LNCAP (cell line): ENCODE measurements around the gene C11orf21.

Source experiments
- TF ChIP-seq, protein P1 (sequence below): fragments of 450-650 bp; IDR thresholded peaks from 2 replicates; pipeline ENCODE4 v1.5.1; 2017; ENCODE audit warnings: mild to moderate bottlenecking

The C11orf21 gene

DNA sequence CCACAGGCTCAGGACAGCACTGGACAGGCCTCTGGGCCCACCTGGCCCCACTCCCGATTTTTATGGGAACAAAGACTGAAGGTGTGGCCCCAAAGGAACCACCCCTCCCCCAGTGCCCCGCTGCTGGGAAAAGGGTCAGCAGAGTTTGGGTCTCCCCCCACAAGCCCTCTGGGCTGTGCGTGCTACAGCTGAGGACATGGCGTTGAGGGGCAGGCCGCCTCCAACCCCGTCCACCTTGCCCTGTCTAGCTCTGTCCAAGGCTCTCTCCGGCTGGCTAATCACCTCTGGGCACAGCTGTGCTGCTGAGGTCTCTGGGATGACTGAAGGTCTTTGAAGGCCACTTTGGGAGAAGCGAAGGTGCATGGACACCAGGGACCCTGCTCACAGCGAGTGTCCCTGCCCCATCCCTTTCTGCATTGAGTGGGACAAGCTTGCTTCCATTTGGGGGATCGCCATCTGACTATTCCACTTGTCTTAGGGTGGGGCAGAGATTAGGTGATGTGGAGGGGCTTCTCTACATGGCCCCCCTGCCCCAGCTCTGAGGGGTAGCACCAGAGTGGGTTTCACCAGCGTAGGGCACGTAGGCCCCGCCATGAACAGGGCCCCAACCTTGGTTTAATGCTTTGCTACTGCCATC, 37.9 kb downstream of the C11orf21 start:
- TF ChIP-seq, protein P1, sequence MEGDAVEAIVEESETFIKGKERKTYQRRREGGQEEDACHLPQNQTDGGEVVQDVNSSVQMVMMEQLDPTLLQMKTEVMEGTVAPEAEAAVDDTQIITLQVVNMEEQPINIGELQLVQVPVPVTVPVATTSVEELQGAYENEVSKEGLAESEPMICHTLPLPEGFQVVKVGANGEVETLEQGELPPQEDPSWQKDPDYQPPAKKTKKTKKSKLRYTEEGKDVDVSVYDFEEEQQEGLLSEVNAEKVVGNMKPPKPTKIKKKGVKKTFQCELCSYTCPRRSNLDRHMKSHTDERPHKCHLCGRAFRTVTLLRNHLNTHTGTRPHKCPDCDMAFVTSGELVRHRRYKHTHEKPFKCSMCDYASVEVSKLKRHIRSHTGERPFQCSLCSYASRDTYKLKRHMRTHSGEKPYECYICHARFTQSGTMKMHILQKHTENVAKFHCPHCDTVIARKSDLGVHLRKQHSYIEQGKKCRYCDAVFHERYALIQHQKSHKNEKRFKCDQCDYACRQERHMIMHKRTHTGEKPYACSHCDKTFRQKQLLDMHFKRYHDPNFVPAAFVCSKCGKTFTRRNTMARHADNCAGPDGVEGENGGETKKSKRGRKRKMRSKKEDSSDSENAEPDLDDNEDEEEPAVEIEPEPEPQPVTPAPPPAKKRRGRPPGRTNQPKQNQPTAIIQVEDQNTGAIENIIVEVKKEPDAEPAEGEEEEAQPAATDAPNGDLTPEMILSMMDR: no peak

DNA sequence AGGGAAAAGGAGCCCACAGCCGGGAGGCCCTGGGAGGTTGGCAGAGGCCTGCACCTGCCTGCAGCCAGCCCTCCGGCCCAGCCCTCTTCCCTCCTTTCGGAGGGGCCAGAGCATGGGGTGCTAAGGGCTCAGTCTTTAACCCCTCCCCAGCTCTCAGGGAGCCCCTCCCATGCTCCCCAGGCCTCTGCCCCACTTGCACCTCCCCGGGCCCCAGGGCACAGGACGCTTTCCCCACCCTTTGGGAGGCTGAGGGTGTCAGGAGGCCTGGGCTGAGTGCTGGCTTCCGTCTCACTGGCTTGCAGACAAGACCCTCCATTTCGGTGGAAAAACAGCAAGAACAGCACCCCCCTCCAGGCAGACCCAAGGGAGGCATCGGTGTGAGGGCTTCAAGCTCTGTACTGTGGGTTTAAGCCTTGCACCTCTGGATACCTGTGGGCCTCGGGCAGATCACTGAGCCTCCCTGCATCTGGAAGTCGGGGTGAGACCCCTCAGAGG, 38.6 kb downstream of the C11orf21 start:
- TF ChIP-seq, protein P1: no peak

DNA sequence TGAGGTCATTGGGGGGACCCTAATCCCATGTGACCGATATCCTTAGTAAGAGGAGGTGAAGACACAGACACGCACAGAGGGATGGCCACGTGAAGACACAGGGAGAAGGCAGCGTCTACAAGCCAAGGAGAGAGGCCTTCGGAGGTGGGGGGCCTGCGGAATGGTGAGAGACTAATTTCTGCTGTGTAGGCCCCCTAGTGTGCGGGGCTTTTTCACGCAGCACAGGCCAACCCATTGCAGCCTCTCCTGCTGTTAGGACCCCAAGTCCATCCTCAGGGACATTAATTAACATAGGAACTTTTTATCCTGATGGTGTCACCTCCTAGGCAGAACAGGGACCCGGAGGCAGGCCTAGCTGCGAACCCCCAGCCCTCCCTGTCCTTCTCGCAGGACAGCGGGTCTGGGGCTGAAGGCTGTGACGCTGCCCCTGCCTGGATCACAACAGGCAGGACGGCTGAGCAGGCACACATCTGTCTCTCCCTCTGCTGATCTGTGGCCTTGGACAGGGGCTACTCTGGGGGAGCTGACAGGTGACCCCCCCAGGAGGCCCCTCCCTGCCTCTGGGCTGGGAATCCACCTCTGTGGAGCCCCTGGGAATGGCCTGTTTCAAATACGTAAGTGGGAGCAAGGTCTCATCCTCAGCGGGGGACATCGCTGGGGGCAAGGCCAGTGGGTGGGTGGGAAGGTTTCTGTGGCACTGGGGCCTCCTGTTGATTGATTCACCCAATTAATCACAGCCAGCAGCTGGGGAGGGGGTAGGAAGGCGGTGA, 39.2 kb downstream of the C11orf21 start:
- TF ChIP-seq, protein P1: no peak

DNA sequence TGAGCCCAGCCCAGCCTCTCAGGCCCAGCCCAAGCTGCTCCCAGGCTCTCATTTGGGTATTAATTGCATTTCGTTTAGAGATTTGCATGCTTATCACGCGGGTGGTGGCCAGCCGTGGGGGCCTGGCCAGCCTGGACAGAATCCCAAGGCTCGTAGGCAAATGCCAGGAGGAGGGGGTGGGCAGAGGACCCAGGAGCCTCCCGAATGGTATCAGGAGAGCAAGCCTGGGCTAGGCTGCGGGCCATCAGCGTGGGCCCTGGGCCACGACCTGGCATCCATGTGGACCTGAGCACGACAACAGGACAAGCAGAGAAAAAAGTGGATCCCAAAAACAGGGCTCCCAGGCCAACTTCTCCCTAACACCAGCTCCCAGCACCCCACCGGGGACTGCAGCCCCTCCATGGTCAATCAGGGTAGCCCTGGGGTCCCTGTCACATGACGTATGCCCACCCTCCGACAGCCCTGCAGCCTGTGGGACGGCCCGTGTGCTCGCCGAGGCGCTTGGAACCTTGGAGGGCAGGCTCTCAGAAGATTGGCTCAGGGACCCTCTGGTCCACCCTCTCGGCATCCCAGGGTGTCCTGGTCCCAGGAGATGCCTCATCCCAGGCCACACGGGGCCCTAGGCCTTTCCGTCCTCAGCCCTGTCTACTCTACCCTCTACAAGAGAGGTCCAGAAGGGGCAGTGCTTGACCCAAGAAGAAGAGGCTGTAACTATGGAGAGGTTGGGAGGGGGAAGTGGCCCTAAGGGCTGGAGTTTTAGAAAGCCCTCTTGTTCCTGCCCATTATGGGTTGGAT, 40.1 kb downstream of the C11orf21 start:
- TF ChIP-seq, protein P1: no peak

DNA sequence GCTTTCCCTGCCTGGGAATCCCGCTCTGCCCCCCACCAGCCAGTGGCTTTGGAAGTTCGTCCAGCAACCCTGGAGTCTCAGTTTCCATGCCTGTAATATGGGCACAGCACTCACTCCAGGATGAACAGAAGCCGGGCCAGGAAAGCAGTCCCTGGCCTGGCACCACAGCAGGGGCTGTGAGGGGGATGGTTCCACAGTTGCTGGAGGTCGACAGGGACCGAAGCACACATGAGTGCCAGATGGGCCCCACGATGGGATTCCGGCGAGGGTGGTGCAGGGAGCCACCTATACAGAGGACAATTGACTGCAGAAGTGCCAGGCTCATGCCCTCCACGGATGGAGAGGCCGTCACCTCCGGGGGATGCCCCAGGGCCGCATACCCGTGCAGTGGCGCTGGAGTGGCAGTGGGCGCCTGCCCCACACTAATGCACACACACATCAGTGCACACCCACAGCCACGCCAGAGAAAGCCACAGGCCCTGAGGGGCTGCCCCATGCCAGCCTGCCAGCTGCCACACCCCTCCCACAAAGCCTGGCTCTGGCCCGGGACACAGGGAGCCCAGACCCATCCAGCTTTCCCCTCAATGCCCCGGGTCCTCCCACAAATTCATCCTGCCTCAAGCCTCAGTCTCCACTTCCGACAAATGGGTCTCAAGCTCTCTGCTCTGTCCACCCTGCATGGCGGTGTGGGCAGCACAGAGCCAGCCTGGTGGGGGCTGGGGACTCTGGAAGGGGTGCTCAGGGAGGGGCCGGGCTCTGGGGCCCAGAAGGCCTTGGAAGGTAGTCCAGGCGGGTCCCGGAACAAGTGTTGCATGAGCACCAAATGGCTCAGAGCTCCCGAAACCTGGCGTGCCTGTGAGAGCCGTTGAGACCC, 41.0 kb downstream of the C11orf21 start:
- TF ChIP-seq, protein P1: no peak

DNA sequence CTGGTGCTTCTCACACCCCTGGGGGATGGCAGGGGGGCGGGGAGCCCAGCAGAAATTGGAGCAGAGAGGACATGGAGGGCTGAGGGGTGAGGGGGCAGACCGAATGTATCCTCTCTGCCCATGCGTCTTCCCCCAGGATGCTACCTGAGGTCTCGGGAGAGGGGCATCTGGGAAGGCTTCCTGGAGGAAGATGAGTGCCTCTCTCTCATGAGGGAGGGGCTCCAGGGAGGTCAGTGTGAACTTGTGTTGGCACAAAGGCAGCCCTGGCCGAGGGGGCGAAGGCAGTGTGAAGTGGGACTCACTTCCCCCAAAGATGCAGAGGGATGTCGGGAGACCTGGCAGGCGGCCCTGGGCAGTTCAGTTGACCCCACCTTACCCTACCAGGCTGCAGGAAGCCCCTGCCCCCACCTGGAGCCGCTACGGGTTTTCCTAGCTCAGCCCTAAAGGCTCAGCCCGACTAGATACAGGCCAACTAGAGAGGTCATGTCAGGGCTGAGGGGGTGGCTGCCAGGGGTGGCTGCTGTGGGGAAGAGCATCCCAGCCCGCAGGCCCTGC, 41.7 kb downstream of the C11orf21 start:
- TF ChIP-seq, protein P1: no peak

DNA sequence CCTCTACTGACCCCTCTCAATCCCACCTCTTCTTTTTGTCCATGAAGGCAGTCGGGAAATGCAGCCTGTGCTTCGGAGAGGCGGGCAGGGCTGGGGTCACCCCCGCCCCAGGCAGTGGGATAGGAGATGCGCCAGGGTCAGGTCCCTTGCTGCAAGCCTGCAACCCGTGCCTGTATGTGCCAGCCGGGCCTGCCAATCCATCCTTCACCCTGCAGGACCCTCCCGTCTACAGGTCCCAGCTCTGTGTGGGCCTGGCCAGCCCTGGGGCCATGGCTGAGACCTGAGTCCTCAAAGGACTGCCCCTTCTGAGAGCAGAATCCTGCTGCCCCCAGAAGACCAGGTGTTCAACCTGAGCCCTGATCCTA, 42.3 kb downstream of the C11orf21 start:
- TF ChIP-seq, protein P1: no peak
